HepG2 (cell line): ENCODE measurements around the gene PLCG1. TPM values are rescaled to one million over a fixed set of nuclear protein-coding genes. Genes with fewer than 3 reads are reported as not detected.

Experiments used
- ELF3 ChIP-seq: IDR thresholded peaks from 2 replicates; pipeline ENCODE4 v1.6.1; 2016; ENCODE audit warnings: missing genetic modification reagents, missing compliant biosample characterization
- FOXP4 ChIP-seq: sonication (generic); formaldehyde crosslinking; IDR thresholded peaks from 2 replicates; pipeline ENCODE4 v1.4.0; 2020; ENCODE audit warnings: missing genetic modification reagents
- HBP1 ChIP-seq: IDR thresholded peaks from 2 replicates; pipeline ENCODE4 v1.6.1; 2016; ENCODE audit warnings: low read depth, control low read depth
- HCFC1 ChIP-seq: fragments of 150-350 bp; IDR thresholded peaks from 2 replicates; pipeline ENCODE4 v1.6.1; 2014; ENCODE audit warnings: low read depth, low read length
- HOXA5 ChIP-seq: sonication (generic); formaldehyde crosslinking; IDR thresholded peaks from 2 replicates; pipeline ENCODE4 v1.4.0; 2020; ENCODE audit warnings: missing genetic modification reagents
- IKZF5 ChIP-seq: IDR thresholded peaks from 2 replicates; pipeline ENCODE4 v1.6.1; 2018; ENCODE audit warnings: missing genetic modification reagents, mild to moderate bottlenecking, missing compliant biosample characterization
- NFE2L2 ChIP-seq: fragments of 150-350 bp; IDR thresholded peaks from 2 replicates; pipeline ENCODE4 v1.6.1; 2014; ENCODE audit warnings: low read length
- NRL ChIP-seq: sonication (generic); formaldehyde crosslinking; IDR thresholded peaks from 2 replicates; pipeline ENCODE4 v1.5.0; 2020; ENCODE audit warnings: missing genetic modification reagents, mild to moderate bottlenecking, moderate library complexity, borderline replicate concordance
- PCBP1 ChIP-seq: fragments of 200-400 bp; formaldehyde crosslinking; IDR thresholded peaks from 2 replicates; pipeline ENCODE4 v1.6.1; 2017; ENCODE audit warnings: mild to moderate bottlenecking, low read depth, low read length, borderline replicate concordance
- PRPF4 ChIP-seq: fragments of 200-400 bp; formaldehyde crosslinking; IDR thresholded peaks from 2 replicates; pipeline ENCODE4 v1.6.1; 2016; ENCODE audit warnings: low read length, low read depth; ENCODE audit not compliant: poor library complexity, severe bottlenecking
- THAP7 ChIP-seq: sonication (generic); formaldehyde crosslinking; IDR thresholded peaks from 2 replicates; pipeline ENCODE4 v1.8.1; 2023; ENCODE audit warnings: mild to moderate bottlenecking, missing genetic modification reagents
- ZBED4 ChIP-seq: sonication (generic); formaldehyde crosslinking; IDR thresholded peaks from 2 replicates; pipeline ENCODE4 v1.4.0; 2020; ENCODE audit warnings: missing genetic modification reagents, borderline replicate concordance
- ZFP41 ChIP-seq: sonication (generic); formaldehyde crosslinking; IDR thresholded peaks from 2 replicates; pipeline ENCODE4 v1.4.0; 2020; ENCODE audit warnings: mild to moderate bottlenecking, missing genetic modification reagents, borderline replicate concordance
- ZFP62 ChIP-seq: sonication (generic); formaldehyde crosslinking; IDR thresholded peaks from 2 replicates; pipeline ENCODE4 v1.4.0; 2020; ENCODE audit warnings: missing genetic modification reagents
- ZNF180 ChIP-seq: sonication (generic); formaldehyde crosslinking; IDR thresholded peaks from 2 replicates; pipeline ENCODE4 v1.4.0; 2020; ENCODE audit warnings: low read depth, missing genetic modification reagents, borderline replicate concordance
- ZNF549 ChIP-seq: sonication (generic); formaldehyde crosslinking; IDR thresholded peaks from 2 replicates; pipeline ENCODE4 v1.5.0; 2020; ENCODE audit warnings: missing genetic modification reagents
- ZNF674 ChIP-seq: sonication (generic); formaldehyde crosslinking; IDR thresholded peaks from 2 replicates; pipeline ENCODE4 v1.5.0; 2020; ENCODE audit warnings: low read depth, mild to moderate bottlenecking, missing genetic modification reagents
- ZSCAN9 ChIP-seq: IDR thresholded peaks from 2 replicates; pipeline ENCODE4 v1.6.1; 2016; ENCODE audit warnings: borderline replicate concordance
- polyA plus RNA-seq, 8 experiments: library from polyadenylated mRNA; depleted of rRNA in 3 of 8; stranded (reverse) in 7 of 8; unstranded in 1 of 8; fragments of >200 nt; fragmentation: Illumina TruSeq in 4 of 8; extraction: Trizol in 4 of 8; gene quantifications; 2 replicates each; pipeline versions ENCODE4 v1.2.1 to v1.2.3, GENCODE V29; 2011 to 2016; ENCODE audit warnings: low read depth in 4 of 8, missing spikeins in 1 of 8, mixed read lengths in 1 of 8; ENCODE audit not compliant: insufficient read depth in 1 of 8
- total RNA-seq, 5 experiments: library from RNA; depleted of rRNA; stranded (reverse); fragments of >200 nt; fragmentation: Illumina TruSeq; extraction: Trizol; gene quantifications; 2 replicates each; pipeline ENCODE4 v1.2.3, GENCODE V29; 2016; ENCODE audit warnings: low read depth in 1 of 5

Gene PLCG1
- total and polyA plus RNA-seq, 2 of the 13 experiments (the other 11 are each of a cell fraction or from before 2014, with no cell fraction given), result 85.3 to 158 TPM

GRCh38 chr20:41136680-41137613, at the start of gene PLCG1 (continued):
- TF ChIP-seq ZBED4 (CRISPR knock-in tag), result peak; percentile 70; the same call in 1 of the 2 replicates
- TF ChIP-seq NRL (CRISPR knock-in tag), result peak; percentile 87
- TF ChIP-seq HCFC1, result no peak
- TF ChIP-seq THAP7, result peak; percentile 82; the same call in 1 of the 2 replicates
- TF ChIP-seq ZNF674 (CRISPR knock-in tag), result peak; percentile 61; the same call in 1 of the 2 replicates
- no peak; the same call in 1 of the 2 replicates for TF ChIP-seq ZNF549 (CRISPR knock-in tag)
- peak; percentile 51; the same call in 1 of the 2 replicates for TF ChIP-seq ELF3 (CRISPR knock-in tag)
- TF ChIP-seq FOXP4, result no peak; the same call in 1 of the 2 replicates
- TF ChIP-seq ZSCAN9 (CRISPR knock-in tag), result peak; percentile 58
- TF ChIP-seq PRPF4, result no peak
- peak; percentile 36; the same call in 1 of the 2 replicates for TF ChIP-seq ZFP41 (CRISPR knock-in tag)
- 0 out of 2 replicates have a peak, but pooled peaks have one; percentile 65 for TF ChIP-seq ZNF180
- no peak for TF ChIP-seq NFE2L2
- TF ChIP-seq ZFP62 (CRISPR knock-in tag), result peak; percentile 61; the same call in 1 of the 2 replicates
- peak; percentile 97; the same call in 1 of the 2 replicates for TF ChIP-seq HOXA5 (CRISPR knock-in tag)
- 0 out of 2 replicates have a peak, but pooled peaks have one; percentile 50 for TF ChIP-seq PCBP1
- TF ChIP-seq IKZF5 (CRISPR knock-in tag), result peak; percentile 41; the same call in 1 of the 2 replicates
- no peak for TF ChIP-seq HBP1 (CRISPR knock-in tag)
